GM12892 (cell line): ENCODE data around the gene SEH1L.

Experiments
- DNase-seq: peaks from one replicate; pipeline ENCODE4 v3.0.0; 2011; ENCODE audit not compliant: insufficient read length
- FAIRE-seq: peaks from 2 replicates; lab custom pipeline; 2011; peaks lifted over from hg19 to GRCh38; lab: Jason Lieb, UNC
- POLR2A ChIP-seq: IDR thresholded peaks from 2 replicates; pipeline ENCODE4 v1.6.1; 2011; ENCODE audit warnings: low read depth, low read length, control low read depth
- POLR2AphosphoS5 ChIP-seq: IDR thresholded peaks from 2 replicates; pipeline ENCODE4 v1.6.1; 2011; ENCODE audit warnings: low read depth, low read length, control low read depth
- TAF1 ChIP-seq: IDR thresholded peaks from 2 replicates; pipeline ENCODE4 v1.6.1; 2011; ENCODE audit warnings: low read depth, mild to moderate bottlenecking, control low read depth, low read length, borderline replicate concordance

Gene SEH1L

DNA sequence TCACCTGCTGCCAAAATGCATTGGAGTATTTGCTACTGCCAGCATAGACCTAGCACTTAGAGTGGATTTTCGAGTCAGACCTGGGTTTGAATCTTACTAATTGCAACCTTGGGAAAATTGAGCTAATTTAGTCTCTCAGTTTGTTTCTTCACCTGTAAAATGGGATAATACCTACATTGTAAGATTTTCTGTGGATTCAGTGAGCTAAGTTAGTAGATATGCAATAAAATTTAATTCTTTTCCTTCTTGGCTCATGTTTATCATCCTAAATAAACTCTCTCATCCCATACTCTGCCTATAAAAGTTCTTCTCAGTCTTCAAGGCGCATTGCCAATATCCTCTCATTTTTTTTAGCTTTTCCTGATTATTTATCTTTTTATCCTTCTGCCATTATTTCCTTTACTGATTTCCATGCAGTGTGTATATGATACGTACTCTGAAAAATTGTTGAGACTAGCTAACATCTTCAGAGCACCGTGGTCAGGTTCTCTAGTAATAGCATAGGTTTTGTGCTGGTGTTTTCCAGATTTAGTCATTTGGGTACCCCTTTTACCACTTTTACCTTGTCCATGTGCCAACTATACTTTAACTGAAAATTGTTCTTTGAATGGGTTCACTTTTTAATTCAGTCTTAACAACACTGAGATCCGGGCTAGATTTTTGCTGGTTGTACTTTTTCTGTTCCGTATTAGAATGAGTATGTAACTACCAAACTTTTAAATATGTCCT, 50.7 kb downstream of the SEH1L start:
- peak; percentile 68 for FAIRE-seq
- no peak for DNase-seq
- no peak for TF ChIP-seq POLR2AphosphoS5
- no peak for TF ChIP-seq TAF1
- no peak for TF ChIP-seq POLR2A

GRCh38 chr18:13003466-13003896, 55.7 kb downstream of the SEH1L start:
- FAIRE-seq = peak; percentile 50

GRCh38 chr18:13004396-13004795, 56.6 kb downstream of the SEH1L start:
- DNase-seq (no peak), FAIRE-seq (peak; percentile 21)
- no peak for TF ChIP-seq TAF1
- no peak for TF ChIP-seq POLR2A
- no peak for TF ChIP-seq POLR2AphosphoS5

More at GRCh38 chr18:13003466-13003896, 55.7 kb downstream of the SEH1L start:
- DNase-seq = no peak
- TF ChIP-seq TAF1 = no peak
- no peak for TF ChIP-seq POLR2AphosphoS5
- no peak for TF ChIP-seq POLR2A

DNA sequence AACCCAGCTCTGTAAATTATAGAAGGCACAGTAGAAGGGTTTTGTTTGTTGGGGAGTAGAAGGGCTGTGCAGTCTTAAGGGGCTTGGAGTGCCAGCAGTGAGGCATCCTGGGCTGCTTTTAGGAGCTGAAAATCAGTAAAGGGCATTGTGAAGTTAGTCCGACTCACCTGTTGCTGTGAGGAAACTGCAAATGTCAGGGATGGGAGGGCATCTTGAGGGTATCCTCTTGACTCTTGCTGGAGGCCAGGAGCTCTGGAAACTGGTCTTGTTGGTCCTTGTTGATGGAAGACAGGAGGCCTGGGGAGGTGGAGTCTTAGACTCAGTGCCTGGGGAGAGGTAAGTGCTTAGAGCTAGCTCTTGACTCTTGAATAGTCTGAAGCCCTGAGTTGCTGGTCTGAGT, 57.5 kb downstream of the SEH1L start:
- no peak for FAIRE-seq
- DNase-seq = no peak
- no peak for TF ChIP-seq TAF1
- TF ChIP-seq POLR2A = no peak
- TF ChIP-seq POLR2AphosphoS5 = no peak

GRCh38 chr18:13006531-13007247, 58.9 kb downstream of the SEH1L start:
- FAIRE-seq = no peak

GRCh38 chr18:13007248-13007560, 59.4 kb downstream of the SEH1L start:
- no peak for TF ChIP-seq TAF1
- no peak for TF ChIP-seq POLR2AphosphoS5
- TF ChIP-seq POLR2A = no peak
- no peak for DNase-seq
- FAIRE-seq = no peak

More at GRCh38 chr18:13006531-13007247, 58.9 kb downstream of the SEH1L start:
- no peak for DNase-seq
- TF ChIP-seq TAF1 = no peak
- TF ChIP-seq POLR2AphosphoS5 = no peak
- TF ChIP-seq POLR2A = no peak

DNA sequence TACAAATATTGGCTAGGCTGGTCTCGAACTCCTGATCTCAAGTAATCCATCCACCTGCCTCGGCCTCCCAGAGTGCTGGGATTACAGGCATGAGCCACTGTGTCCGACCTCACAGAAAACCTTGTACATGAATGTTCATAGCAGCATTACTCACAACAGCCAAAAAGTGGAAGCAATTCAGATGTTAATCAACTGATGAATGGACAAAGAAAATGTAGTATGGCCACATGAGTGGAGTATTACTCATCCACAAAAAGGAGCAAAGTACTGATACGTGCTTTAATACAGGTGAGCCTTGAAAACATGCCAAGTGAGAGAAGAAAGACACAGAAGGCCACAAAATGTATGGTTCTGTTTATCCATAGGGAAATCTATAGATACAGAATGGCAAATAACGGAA, 63.9 kb downstream of the SEH1L start:
- no peak for FAIRE-seq
- TF ChIP-seq POLR2AphosphoS5 (no peak), POLR2A (no peak), TAF1 (no peak)
- DNase-seq = no peak

DNA sequence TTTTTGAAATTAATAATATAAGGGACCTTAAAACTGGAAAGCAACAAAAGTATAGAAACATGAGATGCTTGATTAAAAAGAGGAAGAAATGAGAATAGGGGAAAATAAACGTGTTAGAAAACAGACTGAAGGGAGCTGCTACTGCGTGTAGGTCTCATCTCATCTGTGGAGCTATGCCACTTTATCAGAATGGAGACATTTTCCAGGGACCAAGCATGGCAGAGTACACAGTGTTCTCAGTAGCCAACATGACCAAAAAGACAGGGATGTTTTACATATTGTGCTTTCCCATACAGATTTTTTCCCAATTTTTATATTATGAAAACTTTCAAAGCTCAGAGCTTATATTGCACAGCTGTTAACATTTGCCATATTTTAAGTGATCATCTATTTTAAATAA, 66.4 kb downstream of the SEH1L start:
- TF ChIP-seq POLR2AphosphoS5 = no peak
- no peak for TF ChIP-seq POLR2A
- no peak for TF ChIP-seq TAF1
- FAIRE-seq = no peak
- no peak for DNase-seq

- FAIRE-seq (no peak), DNase-seq (no peak)
- TF ChIP-seq POLR2A (no peak), TAF1 (no peak), POLR2AphosphoS5 (no peak)
Observed at GRCh38 chr18:13014818-13015217, 67.0 kb downstream of the SEH1L start.

DNA sequence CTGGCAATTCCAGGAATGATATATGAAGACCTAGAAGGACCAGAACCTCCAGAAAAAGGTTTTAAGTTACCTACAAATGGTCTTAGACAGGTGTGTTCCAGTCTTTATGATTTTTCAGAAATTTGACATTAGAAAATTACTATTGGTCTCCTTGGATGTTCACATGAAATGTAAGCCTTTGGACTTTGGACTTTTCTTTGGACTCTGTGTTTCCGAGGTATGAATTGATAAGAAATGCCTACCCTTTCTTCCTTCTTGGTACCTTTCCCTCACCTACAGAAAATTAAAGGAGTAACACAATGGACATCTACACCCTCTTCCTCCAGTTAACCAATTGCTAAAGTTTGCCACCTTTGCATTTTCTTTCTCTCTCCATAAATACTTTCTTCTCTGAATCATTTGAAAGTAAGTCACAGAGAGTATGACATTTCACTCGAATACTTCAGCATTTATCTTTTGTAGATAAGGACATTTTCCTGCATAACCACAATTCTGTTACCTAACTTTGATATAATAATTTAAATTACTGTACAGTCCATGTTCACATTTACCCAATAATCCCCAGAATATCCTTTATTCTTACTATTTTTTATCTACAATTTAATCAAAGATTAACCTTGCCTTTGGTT, 69.5 kb downstream of the SEH1L start:
- TF ChIP-seq POLR2A (no peak), POLR2AphosphoS5 (no peak), TAF1 (no peak)
- FAIRE-seq = no peak

DNA sequence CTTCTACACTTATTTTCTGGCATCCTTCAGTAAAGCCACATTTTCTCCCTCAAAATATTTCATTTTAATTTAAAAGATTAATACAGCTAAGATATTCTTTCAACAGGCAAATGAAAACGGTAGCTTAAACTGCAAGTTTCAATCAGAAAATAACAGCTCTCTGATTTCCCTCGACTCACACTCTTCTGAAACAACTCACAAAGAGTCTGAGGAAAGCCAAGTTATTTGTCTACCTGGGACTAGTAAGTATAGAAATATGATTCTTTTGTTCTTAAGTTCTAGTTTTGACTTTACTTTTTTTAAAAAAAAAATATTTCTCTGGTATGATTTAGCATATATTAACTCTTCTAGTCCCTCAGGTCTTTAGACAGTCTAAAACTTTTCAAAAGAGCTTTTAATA, 70.6 kb downstream of the SEH1L start:
- FAIRE-seq (no peak), DNase-seq (no peak)
- no peak for TF ChIP-seq POLR2AphosphoS5
- no peak for TF ChIP-seq TAF1
- no peak for TF ChIP-seq POLR2A

More for the DNA sequence above, 69.5 kb downstream of the SEH1L start:
- no peak for DNase-seq
